Type B pancreatic cell (in vitro differentiated cells): ENCODE results near the gene ANKRD53. TPM values are rescaled to one million over a fixed set of nuclear protein-coding genes. Genes with fewer than 3 reads are reported as not detected.

Experiments
- DNase-seq: peaks from one replicate; pipeline ENCODE4 v3.0.0; 2021; ENCODE audit warnings: mixed read lengths; ENCODE audit not compliant: unreplicated experiment; ENCODE audit errors: extremely low spot score
- H3K27ac Mint-ChIP-seq: 2 replicates; pipeline ENCODE4 v1.8.0; 2021; ENCODE audit warnings: mild to moderate bottlenecking, mixed read lengths
- H3K27me3 Mint-ChIP-seq: 2 replicates; pipeline ENCODE4 v1.8.0; 2021; ENCODE audit warnings: mixed read lengths
- H3K36me3 Mint-ChIP-seq: 2 replicates; pipeline ENCODE4 v1.8.0; 2021; ENCODE audit warnings: mixed read lengths
- H3K4me1 Mint-ChIP-seq: one replicate; pipeline ENCODE4 v1.8.0; 2021; ENCODE audit warnings: mixed read lengths; ENCODE audit not compliant: unreplicated experiment
- H3K4me3 Mint-ChIP-seq: 2 replicates; pipeline ENCODE4 v1.8.0; 2021; ENCODE audit warnings: mild to moderate bottlenecking, mixed read lengths
- H3K9me3 Mint-ChIP-seq: 2 replicates; pipeline ENCODE4 v1.8.0; 2021; ENCODE audit warnings: mixed read lengths
- CTCF ChIP-seq: fragments of 200-600 bp; sonication (generic); conservative IDR thresholded peaks from 2 replicates; pipeline ENCODE4 v1.5.0; 2021; ENCODE audit warnings: antibody characterized with exemption, mild to moderate bottlenecking
- total RNA-seq: library from RNA; stranded (reverse); gene quantifications from 2 replicates; pipeline ENCODE4 v1.2.1, GENCODE V29; 2021; ENCODE audit warnings: low replicate concordance

Gene ANKRD53
- total RNA-seq, 1 donor from 2014 or later: 0.72 TPM

- peak; percentile 36 for DNase-seq
- H3K9me3 Mint-ChIP-seq: no peaks in the 10 kb centered on the region
- no peak overlapping the region for H3K4me3 Mint-ChIP-seq
- H3K36me3 Mint-ChIP-seq: no peaks in the 10 kb centered on the region
- H3K27ac Mint-ChIP-seq: no peak overlapping the region
- H3K27me3 Mint-ChIP-seq: peaks cover 78% of the 10 kb centered on the region
- peaks cover 5% of the 10 kb centered on the region for H3K4me1 Mint-ChIP-seq
- TF ChIP-seq CTCF: no peak
Observed at GRCh38 chr2:70966681-70967080, 11.7 kb upstream of the ANKRD53 start.

GRCh38 chr2:70967189-70967588, 11.2 kb upstream of the ANKRD53 start:
- Mint-ChIP-seq H3K9me3 (no peaks in the 10 kb centered on the region), H3K27me3 (peaks cover 77% of the 10 kb centered on the region), H3K4me1 (peaks cover 5% of the 10 kb centered on the region), H3K4me3 (no peak overlapping the region), H3K27ac (no peak overlapping the region), H3K36me3 (no peaks in the 10 kb centered on the region)
- DNase-seq: peak; percentile 1
- no peak for TF ChIP-seq CTCF

- Mint-ChIP-seq H3K27ac (no peak overlapping the region), H3K4me1 (peaks cover 19% of the 10 kb centered on the region), H3K27me3 (peaks cover 25% of the 10 kb centered on the region), H3K4me3 (no peak overlapping the region), H3K9me3 (no peaks in the 10 kb centered on the region), H3K36me3 (peaks cover 3% of the 10 kb centered on the region)
- no peak for DNase-seq
- TF ChIP-seq CTCF: no peak
Observed at GRCh38 chr2:70974592-70974991, 3.8 kb upstream of the ANKRD53 start.

- TF ChIP-seq CTCF: no peak
- peak overlapping the region; percentile 34 for H3K4me3 Mint-ChIP-seq
- peaks cover 19% of the 10 kb centered on the region for H3K4me1 Mint-ChIP-seq
- DNase-seq: no peak
- H3K27ac Mint-ChIP-seq: no peak overlapping the region
- H3K27me3 Mint-ChIP-seq: peaks cover 20% of the 10 kb centered on the region
- no peaks in the 10 kb centered on the region for H3K9me3 Mint-ChIP-seq
- peaks cover 3% of the 10 kb centered on the region for H3K36me3 Mint-ChIP-seq
Observed at GRCh38 chr2:70975237-70975636, 3.2 kb upstream of the ANKRD53 start.

GRCh38 chr2:70977605-70978205, 725 bp upstream of the ANKRD53 start:
- Mint-ChIP-seq H3K4me3 (peak overlapping the region; percentile 94), H3K4me1 (peaks cover 19% of the 10 kb centered on the region), H3K27ac (peak overlapping the region; percentile 97), H3K9me3 (no peaks in the 10 kb centered on the region), H3K27me3 (peaks cover 5% of the 10 kb centered on the region), H3K36me3 (peaks cover 3% of the 10 kb centered on the region)
- DNase-seq: no peak
- TF ChIP-seq CTCF: peak; percentile 44

- Mint-ChIP-seq H3K27ac (no peak overlapping the region), H3K27me3 (peaks cover 5% of the 10 kb centered on the region), H3K4me1 (peaks cover 19% of the 10 kb centered on the region), H3K36me3 (peaks cover 3% of the 10 kb centered on the region), H3K9me3 (no peaks in the 10 kb centered on the region), H3K4me3 (peak overlapping the region; percentile 66)
- TF ChIP-seq CTCF: no peak
- no peak for DNase-seq
Observed at GRCh38 chr2:70979180-70979488, 704 bp downstream of the ANKRD53 start.
